GM15510 (cell line): ENCODE measurements around the gene LYRM7.

Experiments
- POLR2A ChIP-seq: IDR thresholded peaks from 3 replicates; pipeline ENCODE4 v1.6.1; 2011; ENCODE audit warnings: borderline replicate concordance; ENCODE audit not compliant: insufficient read length; ENCODE audit errors: extremely low read depth

The LYRM7 gene

GRCh38 chr5:131167615-131168014 lies 3.1 kb upstream of the LYRM7 start:
- no peak for TF ChIP-seq POLR2A

- no peak for TF ChIP-seq POLR2A
Measured at GRCh38 chr5:131169810-131170539, 769 bp upstream of the LYRM7 start.

GRCh38 chr5:131171276-131171810 lies 599 bp downstream of the LYRM7 start:
- TF ChIP-seq POLR2A: no peak

GRCh38 chr5:131180407-131180806 lies 9.7 kb downstream of the LYRM7 start:
- TF ChIP-seq POLR2A: no peak

GRCh38 chr5:131182839-131183238 lies 12.1 kb downstream of the LYRM7 start:
- no peak for TF ChIP-seq POLR2A

GRCh38 chr5:131185523-131186104 lies 14.9 kb downstream of the LYRM7 start:
- no peak for TF ChIP-seq POLR2A

- TF ChIP-seq POLR2A: no peak
Measured at GRCh38 chr5:131186561-131187256, 16.0 kb downstream of the LYRM7 start.

- no peak for TF ChIP-seq POLR2A
Measured at GRCh38 chr5:131193106-131193505, 22.4 kb downstream of the LYRM7 start.

GRCh38 chr5:131194725-131195124 lies 24.0 kb downstream of the LYRM7 start:
- no peak for TF ChIP-seq POLR2A

- no peak for TF ChIP-seq POLR2A
Measured at GRCh38 chr5:131195696-131196095, 25.0 kb downstream of the LYRM7 start.

GRCh38 chr5:131196331-131196730 lies 25.6 kb downstream of the LYRM7 start:
- no peak for TF ChIP-seq POLR2A

- TF ChIP-seq POLR2A: no peak
Measured at GRCh38 chr5:131198625-131199024, 27.9 kb downstream of the LYRM7 start.

GRCh38 chr5:131200560-131200959 lies 29.8 kb downstream of the LYRM7 start:
- TF ChIP-seq POLR2A: no peak

GRCh38 chr5:131204964-131205363 lies 34.2 kb downstream of the LYRM7 start:
- TF ChIP-seq POLR2A: no peak

GRCh38 chr5:131206061-131206460 lies 35.3 kb downstream of the LYRM7 start:
- no peak for TF ChIP-seq POLR2A
